ENCODE data around the gene DHX34.

The DHX34 gene

GRCh38 chr19:47427241-47428176, 78.4 kb downstream of the DHX34 start:
- TF ChIP-seq CTCF (IDR thresholded peaks at IDR 0.05): peak; percentile 64

DNA sequence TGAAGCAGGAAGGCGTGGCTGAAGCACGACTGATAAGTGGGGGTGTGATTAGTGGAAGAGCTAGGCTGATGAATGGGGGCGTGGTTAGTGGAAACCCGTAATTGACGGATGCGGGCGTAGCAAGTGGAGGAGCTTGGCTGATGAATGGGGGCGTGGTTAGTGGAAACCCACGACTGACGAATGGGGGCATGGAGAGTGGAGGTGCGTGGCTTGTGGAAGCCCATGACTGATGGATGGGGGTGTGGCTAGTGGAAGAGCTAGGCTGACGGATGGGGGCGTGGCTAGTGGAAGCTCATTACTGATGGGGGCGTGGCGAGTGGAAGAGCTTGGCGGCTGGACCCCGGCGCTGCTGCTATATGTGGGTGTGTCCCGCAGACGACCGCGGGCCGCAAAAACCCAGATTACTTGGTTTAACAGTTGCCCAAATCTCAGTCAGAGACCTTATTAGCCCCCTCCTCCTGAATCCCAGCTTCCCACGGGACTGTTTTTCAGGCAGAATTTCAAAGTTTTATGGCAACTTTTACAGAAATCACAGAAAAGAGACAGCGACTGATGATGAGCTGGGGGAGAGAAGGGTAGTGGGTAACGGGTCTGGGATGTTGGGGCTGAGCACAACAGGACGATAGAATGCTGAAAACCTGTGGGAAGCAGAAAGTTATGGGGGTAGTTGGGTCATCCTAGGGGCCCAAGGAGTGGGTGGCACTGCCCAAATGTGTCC, 79.2 kb downstream of the DHX34 start:
- TF ChIP-seq CTCF (IDR thresholded peaks at IDR 0.05): no peak

DNA sequence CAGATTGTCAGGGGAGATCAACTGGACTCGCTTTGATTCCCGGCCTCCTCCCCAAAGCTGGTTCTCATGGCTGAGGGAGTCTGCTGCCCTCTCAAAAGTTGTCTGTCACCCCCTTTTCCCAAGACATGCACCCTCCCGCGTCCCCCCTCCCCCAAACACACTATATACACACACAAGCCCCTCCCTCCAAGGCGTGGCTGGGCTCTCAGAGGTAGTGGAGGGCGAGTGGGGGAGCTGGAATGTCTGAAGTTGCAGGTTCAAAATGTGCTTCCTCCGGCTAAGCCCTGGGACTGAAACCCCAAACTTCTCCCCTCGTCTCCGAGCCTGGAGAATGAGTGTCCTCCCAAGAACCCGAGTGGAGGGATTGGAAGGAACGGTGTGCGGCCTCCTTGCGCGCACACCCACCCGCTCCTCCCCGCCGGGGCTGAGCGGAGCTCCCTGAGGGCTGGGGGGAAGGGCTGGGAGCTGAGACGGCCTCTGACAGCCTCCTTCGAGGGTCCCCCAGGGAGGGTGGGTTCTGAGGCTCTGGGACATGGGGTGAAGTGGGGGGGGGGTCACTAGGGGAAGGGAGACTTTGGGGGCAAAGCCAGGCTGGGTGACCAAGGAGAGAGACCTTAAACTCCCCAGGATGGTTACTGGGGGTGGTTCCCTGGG, 80.2 kb downstream of the DHX34 start:
- no peak for TF ChIP-seq CTCF (IDR thresholded peaks at IDR 0.05)

GRCh38 chr19:47430041-47430802, 81.1 kb downstream of the DHX34 start:
- TF ChIP-seq CTCF (IDR thresholded peaks at IDR 0.05): no peak

DNA sequence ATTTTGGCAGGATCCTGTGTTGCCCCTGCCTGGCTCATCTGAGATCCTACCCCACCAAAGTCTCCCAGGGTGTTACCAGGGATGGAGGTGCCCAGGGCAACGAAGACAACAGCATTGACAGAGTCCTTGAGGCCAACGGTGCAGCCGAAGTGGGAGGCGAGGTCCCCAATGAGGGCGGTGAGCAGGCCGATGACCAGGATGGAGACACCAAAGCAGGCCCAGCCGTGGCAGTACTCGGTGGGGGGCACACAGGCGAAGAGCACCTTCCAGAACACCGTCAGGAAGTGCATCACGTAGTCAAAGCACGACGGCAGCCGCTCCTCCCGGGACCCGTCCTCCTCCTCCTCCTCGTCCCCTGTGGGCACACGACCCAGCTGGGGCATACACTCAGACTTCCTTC, 83.0 kb downstream of the DHX34 start:
- TF ChIP-seq CTCF (IDR thresholded peaks at IDR 0.05): no peak
